ENCODE results near the gene PTH1R.
A peak's percentile ranks its signal among the peaks of the same experiment; 100 is the strongest.

The PTH1R gene

GRCh38 chr3:46912986-46913385 lies 35.5 kb downstream of the PTH1R start:
- TF ChIP-seq, protein P1, sequence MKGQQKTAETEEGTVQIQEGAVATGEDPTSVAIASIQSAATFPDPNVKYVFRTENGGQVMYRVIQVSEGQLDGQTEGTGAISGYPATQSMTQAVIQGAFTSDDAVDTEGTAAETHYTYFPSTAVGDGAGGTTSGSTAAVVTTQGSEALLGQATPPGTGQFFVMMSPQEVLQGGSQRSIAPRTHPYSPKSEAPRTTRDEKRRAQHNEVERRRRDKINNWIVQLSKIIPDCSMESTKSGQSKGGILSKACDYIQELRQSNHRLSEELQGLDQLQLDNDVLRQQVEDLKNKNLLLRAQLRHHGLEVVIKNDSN (IDR thresholded peaks at IDR 0.05) = no peak
- TF ChIP-seq CEBPB (IDR thresholded peaks at IDR 0.05) = no peak
- TF ChIP-seq TCF12 (IDR thresholded peaks at IDR 0.05; ENCODE audit: low read depth) = no peak
- no peak for TF ChIP-seq YY1 (IDR thresholded peaks at IDR 0.05; ENCODE audit: low read depth)
- no peak for TF ChIP-seq TAF1 (IDR thresholded peaks at IDR 0.05; ENCODE audit: low read depth)
- TF ChIP-seq, protein P2, sequence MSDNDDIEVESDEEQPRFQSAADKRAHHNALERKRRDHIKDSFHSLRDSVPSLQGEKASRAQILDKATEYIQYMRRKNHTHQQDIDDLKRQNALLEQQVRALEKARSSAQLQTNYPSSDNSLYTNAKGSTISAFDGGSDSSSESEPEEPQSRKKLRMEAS (IDR thresholded peaks at IDR 0.05) = no peak
- TF ChIP-seq NFIC (IDR thresholded peaks at IDR 0.05) = no peak
- TF ChIP-seq CREB1 (IDR thresholded peaks at IDR 0.05; ENCODE audit: low read depth) = no peak
- TF ChIP-seq FOXM1 (IDR thresholded peaks at IDR 0.05; ENCODE audit: borderline replicate concordance, low read depth) = no peak
- TF ChIP-seq ZBTB7A (IDR thresholded peaks at IDR 0.05; ENCODE audit: low read depth) = no peak
- no peak for TF ChIP-seq EP300 (IDR thresholded peaks at IDR 0.05; ENCODE audit: borderline replicate concordance)
- TF ChIP-seq EGR1 (IDR thresholded peaks at IDR 0.05) = no peak
- no peak for TF ChIP-seq TEAD4 (IDR thresholded peaks at IDR 0.05)
- TF ChIP-seq, protein P3, sequence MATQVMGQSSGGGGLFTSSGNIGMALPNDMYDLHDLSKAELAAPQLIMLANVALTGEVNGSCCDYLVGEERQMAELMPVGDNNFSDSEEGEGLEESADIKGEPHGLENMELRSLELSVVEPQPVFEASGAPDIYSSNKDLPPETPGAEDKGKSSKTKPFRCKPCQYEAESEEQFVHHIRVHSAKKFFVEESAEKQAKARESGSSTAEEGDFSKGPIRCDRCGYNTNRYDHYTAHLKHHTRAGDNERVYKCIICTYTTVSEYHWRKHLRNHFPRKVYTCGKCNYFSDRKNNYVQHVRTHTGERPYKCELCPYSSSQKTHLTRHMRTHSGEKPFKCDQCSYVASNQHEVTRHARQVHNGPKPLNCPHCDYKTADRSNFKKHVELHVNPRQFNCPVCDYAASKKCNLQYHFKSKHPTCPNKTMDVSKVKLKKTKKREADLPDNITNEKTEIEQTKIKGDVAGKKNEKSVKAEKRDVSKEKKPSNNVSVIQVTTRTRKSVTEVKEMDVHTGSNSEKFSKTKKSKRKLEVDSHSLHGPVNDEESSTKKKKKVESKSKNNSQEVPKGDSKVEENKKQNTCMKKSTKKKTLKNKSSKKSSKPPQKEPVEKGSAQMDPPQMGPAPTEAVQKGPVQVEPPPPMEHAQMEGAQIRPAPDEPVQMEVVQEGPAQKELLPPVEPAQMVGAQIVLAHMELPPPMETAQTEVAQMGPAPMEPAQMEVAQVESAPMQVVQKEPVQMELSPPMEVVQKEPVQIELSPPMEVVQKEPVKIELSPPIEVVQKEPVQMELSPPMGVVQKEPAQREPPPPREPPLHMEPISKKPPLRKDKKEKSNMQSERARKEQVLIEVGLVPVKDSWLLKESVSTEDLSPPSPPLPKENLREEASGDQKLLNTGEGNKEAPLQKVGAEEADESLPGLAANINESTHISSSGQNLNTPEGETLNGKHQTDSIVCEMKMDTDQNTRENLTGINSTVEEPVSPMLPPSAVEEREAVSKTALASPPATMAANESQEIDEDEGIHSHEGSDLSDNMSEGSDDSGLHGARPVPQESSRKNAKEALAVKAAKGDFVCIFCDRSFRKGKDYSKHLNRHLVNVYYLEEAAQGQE (IDR thresholded peaks at IDR 0.05; ENCODE audit: low read depth) = no peak
- no peak for TF ChIP-seq RAD21 (IDR thresholded peaks at IDR 0.05; ENCODE audit: low read depth)

DNA sequence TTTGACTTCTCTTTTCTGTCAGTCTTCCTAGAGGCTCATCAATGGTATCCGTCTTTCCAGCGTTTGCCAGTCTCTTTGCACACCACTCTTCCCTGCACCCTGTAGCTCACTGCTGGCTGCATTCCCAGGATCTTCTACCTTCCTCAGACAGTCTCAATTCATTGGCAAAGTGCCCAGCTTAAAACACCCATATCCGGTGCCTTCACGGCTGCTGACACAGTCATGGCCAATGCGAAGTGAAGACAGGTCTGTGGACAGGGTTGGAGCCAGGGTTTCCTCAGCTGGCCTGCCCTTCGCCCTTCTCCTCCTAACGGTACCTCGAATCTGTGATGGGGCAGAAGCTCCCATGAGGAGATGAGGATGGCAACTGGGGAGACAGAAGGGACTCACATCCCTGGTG lies 36.1 kb downstream of the PTH1R start:
- TF ChIP-seq ZBTB7A (IDR thresholded peaks at IDR 0.05; ENCODE audit: low read depth) (no peak), NFIC (IDR thresholded peaks at IDR 0.05) (peak; percentile 89), TAF1 (IDR thresholded peaks at IDR 0.05; ENCODE audit: low read depth) (no peak), TEAD4 (IDR thresholded peaks at IDR 0.05) (peak; percentile 31; the same call in 1 of the 2 replicates), FOXM1 (IDR thresholded peaks at IDR 0.05; ENCODE audit: borderline replicate concordance, low read depth) (no peak), CEBPB (IDR thresholded peaks at IDR 0.05) (no peak), YY1 (IDR thresholded peaks at IDR 0.05; ENCODE audit: low read depth) (0 out of 2 replicates have a peak, but pooled peaks have one; percentile 38), TCF12 (IDR thresholded peaks at IDR 0.05; ENCODE audit: low read depth) (no peak), RAD21 (IDR thresholded peaks at IDR 0.05; ENCODE audit: low read depth) (no peak), EGR1 (IDR thresholded peaks at IDR 0.05) (no peak), EP300 (IDR thresholded peaks at IDR 0.05; ENCODE audit: borderline replicate concordance) (peak; percentile 30; the same call in 1 of the 2 replicates), CREB1 (IDR thresholded peaks at IDR 0.05; ENCODE audit: low read depth) (no peak)
- TF ChIP-seq, protein P2 (IDR thresholded peaks at IDR 0.05) = no peak
- TF ChIP-seq, protein P1 (IDR thresholded peaks at IDR 0.05) = no peak
- TF ChIP-seq, protein P3 (IDR thresholded peaks at IDR 0.05; ENCODE audit: low read depth) = no peak

DNA sequence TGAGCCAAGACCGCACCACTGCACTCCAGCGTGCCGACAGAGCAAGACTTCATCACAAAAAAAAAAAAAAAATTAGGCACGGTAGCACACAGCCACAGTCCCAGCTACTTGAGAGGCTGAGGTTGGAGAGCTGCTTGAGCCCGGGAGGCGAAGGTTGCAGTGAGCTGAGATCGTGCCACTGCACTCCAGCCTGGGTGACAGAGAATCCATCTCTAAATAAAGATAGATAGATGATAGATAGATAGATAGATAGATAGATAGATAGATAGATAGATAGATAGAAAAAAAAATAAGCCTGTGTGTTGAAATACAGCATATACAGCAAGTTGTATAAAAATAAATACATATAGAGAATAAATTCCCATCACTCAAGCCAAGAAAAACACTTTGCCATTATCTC lies 37.3 kb downstream of the PTH1R start:
- no peak for TF ChIP-seq ZBTB7A (IDR thresholded peaks at IDR 0.05; ENCODE audit: low read depth)
- no peak for TF ChIP-seq EGR1 (IDR thresholded peaks at IDR 0.05)
- no peak for TF ChIP-seq TEAD4 (IDR thresholded peaks at IDR 0.05)
- TF ChIP-seq TAF1 (IDR thresholded peaks at IDR 0.05; ENCODE audit: low read depth) = no peak
- TF ChIP-seq YY1 (IDR thresholded peaks at IDR 0.05; ENCODE audit: low read depth) = no peak
- TF ChIP-seq FOXM1 (IDR thresholded peaks at IDR 0.05; ENCODE audit: borderline replicate concordance, low read depth) = no peak
- no peak for TF ChIP-seq CREB1 (IDR thresholded peaks at IDR 0.05; ENCODE audit: low read depth)
- TF ChIP-seq RAD21 (IDR thresholded peaks at IDR 0.05; ENCODE audit: low read depth) = no peak
- TF ChIP-seq, protein P1 (IDR thresholded peaks at IDR 0.05) = no peak
- TF ChIP-seq, protein P3 (IDR thresholded peaks at IDR 0.05; ENCODE audit: low read depth) = no peak

GRCh38 chr3:46915297-46915822 lies 37.8 kb downstream of the PTH1R start:
- TF ChIP-seq, protein P1 (IDR thresholded peaks at IDR 0.05) = no peak
- TF ChIP-seq NFIC (IDR thresholded peaks at IDR 0.05) (no peak), CEBPB (IDR thresholded peaks at IDR 0.05) (no peak), TAF1 (IDR thresholded peaks at IDR 0.05; ENCODE audit: low read depth) (no peak), EP300 (IDR thresholded peaks at IDR 0.05; ENCODE audit: borderline replicate concordance) (no peak), TEAD4 (IDR thresholded peaks at IDR 0.05) (no peak), YY1 (IDR thresholded peaks at IDR 0.05; ENCODE audit: low read depth) (no peak), EGR1 (IDR thresholded peaks at IDR 0.05) (no peak), FOXM1 (IDR thresholded peaks at IDR 0.05; ENCODE audit: borderline replicate concordance, low read depth) (no peak), CREB1 (IDR thresholded peaks at IDR 0.05; ENCODE audit: low read depth) (no peak), ZBTB7A (IDR thresholded peaks at IDR 0.05; ENCODE audit: low read depth) (no peak), TCF12 (IDR thresholded peaks at IDR 0.05; ENCODE audit: low read depth) (no peak), RAD21 (IDR thresholded peaks at IDR 0.05; ENCODE audit: low read depth) (no peak)
- TF ChIP-seq, protein P3 (IDR thresholded peaks at IDR 0.05; ENCODE audit: low read depth) = no peak
- TF ChIP-seq, protein P2 (IDR thresholded peaks at IDR 0.05) = no peak

Measured in Ishikawa (cell line).